D721Med (cell line): ENCODE data around the gene SNRNP40.

ENCODE experiments used
- DNase-seq: peaks from one replicate; pipeline ENCODE4 v3.0.0; 2011; ENCODE audit warnings: low spot score; ENCODE audit not compliant: insufficient read length
- FAIRE-seq: peaks from 2 replicates; lab custom pipeline; 2011; peaks lifted over from hg19 to GRCh38; lab: Jason Lieb, UNC
- TF ChIP-seq, protein P1 (sequence below): IDR thresholded peaks from 2 replicates; pipeline ENCODE4 v1.5.1; 2012; ENCODE audit warnings: mild to moderate bottlenecking, control low read depth; ENCODE audit not compliant: insufficient read depth; ENCODE audit errors: missing control alignments

Gene SNRNP40

DNA sequence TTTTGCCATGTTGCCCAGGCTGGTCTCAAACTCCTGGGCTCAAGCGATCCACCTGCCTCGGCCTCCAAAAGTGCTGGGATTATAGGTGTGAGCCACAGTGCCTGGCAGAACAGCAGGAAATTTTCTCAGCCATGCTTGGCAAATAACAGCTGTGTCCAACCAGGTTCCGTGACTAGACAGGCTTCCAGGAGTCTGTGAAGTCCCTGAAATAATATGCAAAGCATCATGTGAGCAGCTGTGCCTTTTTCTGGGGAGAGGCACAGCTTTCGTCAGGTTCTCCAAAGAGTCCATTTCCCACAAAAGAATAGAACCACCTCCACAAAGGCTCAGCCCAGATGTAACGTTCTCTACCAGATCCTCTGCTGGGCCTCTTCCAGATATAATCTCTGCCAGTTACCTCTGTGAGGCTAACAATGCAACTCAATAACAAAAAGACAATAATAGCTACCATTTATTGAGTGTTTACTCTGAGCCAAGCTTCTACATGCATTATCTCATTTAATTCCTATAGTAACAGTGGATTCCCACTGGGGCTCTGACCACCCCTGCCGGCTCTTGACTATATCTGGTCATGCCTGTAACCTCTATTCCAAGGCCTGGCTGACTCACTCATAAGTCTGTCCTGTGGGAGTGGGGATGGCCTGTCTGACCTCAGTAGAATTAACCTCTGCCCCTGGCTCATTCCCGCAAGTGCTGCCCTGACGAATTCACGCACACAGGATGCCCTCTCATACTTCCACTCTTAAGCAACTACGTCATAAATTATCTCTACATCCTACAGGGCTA, 52.9 kb downstream of the SNRNP40 start:
- TF ChIP-seq, protein P1, sequence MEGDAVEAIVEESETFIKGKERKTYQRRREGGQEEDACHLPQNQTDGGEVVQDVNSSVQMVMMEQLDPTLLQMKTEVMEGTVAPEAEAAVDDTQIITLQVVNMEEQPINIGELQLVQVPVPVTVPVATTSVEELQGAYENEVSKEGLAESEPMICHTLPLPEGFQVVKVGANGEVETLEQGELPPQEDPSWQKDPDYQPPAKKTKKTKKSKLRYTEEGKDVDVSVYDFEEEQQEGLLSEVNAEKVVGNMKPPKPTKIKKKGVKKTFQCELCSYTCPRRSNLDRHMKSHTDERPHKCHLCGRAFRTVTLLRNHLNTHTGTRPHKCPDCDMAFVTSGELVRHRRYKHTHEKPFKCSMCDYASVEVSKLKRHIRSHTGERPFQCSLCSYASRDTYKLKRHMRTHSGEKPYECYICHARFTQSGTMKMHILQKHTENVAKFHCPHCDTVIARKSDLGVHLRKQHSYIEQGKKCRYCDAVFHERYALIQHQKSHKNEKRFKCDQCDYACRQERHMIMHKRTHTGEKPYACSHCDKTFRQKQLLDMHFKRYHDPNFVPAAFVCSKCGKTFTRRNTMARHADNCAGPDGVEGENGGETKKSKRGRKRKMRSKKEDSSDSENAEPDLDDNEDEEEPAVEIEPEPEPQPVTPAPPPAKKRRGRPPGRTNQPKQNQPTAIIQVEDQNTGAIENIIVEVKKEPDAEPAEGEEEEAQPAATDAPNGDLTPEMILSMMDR = no peak
- FAIRE-seq (no peak), DNase-seq (no peak)

DNA sequence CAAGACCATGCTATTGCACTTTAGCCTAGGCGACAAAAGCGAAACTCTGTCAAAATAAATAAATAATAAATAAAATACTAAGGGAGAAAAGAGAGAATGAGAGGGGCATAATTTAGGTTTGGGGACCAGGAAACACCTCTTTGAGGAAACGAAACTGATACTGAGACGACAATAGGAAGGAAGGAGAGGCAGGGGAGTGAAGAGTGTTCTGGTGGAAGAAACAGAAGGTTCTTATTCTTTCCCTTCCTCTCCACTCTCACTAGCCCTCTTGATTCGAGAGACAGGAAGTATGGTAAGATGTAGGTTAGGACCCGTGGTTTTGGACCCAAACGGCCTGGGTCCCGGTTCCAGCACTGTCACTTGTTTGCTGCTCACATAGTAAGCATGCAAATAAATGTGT, 55.3 kb downstream of the SNRNP40 start:
- DNase-seq = no peak
- TF ChIP-seq, protein P1 = no peak
- no peak for FAIRE-seq

DNA sequence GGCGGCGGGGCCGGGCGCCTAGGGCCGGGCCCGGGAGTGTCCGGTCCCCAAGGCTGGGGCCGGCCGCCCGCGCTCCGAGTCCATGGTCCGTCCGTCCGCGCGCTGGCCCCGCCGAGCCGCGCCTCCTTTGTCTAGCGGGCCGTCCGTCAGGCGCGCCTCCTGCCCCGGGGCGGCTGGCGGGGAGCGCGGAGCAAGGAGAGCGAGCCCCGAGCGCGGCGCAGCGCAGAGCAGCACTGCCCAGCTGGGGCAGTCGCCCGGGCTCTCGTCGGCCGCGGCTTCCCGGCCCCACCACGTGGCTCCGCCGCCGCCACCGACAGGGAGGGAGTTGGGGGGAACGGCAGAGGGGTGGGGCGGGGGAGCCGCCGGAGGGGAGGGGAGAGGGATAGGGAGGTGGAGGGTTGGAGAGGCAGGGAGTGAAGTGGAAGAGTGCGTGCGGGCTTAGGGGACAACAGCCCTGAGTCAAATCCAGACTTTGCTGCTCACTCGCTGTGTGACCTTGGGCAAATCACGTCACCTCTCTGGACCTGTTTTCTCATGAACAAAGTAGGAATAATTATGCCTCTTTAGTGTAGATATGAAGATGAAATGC, 56.8 kb downstream of the SNRNP40 start, which contains the start of gene NKAIN1:
TSS of gene NKAIN1 (minus strand) at position 235 of the 589 bp plus-strand sequence. CDS start 340 bp downstream, outside the sequence.
- TF ChIP-seq, protein P1 = no peak
- DNase-seq (no peak), FAIRE-seq (no peak)

DNA sequence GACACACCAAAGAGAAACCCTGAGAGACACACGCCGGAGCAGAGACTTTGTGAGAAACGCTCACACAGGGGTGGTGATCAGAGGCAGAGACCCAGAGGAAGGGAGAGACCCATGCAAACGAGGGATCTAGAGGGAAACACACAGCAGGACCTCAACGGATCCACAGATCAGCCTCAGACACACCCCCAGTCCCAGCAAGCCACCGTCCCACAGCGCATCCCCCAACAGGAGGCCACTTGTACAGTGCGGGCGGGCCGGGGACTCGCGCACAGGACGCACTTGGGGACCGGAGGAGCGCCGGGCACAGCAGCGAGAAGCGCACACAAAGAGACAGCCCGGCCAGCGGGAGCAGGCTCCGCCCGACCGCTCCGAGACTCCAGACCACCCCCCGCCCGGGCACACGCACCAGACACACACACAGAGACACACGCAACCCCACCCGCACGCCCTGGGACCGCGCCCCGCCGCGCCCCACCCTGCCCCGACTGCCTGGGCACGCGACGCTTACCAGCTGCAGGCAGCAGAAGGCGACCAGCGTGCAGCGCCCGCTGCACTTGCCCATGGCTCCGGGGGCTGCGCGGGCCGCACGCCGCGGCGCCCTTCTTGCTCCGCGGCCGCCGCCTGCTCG, 57.5 kb downstream of the SNRNP40 start:
- TF ChIP-seq, protein P1 = no peak
- FAIRE-seq (no peak), DNase-seq (no peak)

DNA sequence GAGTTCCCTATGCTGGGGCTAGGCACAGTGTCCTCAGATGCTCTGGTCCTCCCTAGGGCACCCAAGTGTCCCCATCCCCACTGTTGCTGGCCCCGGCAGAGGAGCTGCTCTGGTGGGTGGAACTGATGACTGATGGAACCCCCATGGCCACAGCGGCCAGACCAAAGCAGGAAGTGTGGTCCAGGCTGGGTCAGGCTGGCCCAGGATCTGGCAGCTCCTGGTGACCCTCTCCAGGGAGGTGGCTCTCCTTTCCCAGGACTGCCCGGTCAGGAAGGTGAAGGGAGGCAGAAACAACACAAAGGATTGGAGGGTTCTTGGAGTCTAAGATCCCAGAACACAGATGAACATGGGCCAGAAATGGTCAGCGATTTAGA, 58.0 kb downstream of the SNRNP40 start:
- TF ChIP-seq, protein P1 = no peak
- DNase-seq (no peak), FAIRE-seq (no peak)

DNA sequence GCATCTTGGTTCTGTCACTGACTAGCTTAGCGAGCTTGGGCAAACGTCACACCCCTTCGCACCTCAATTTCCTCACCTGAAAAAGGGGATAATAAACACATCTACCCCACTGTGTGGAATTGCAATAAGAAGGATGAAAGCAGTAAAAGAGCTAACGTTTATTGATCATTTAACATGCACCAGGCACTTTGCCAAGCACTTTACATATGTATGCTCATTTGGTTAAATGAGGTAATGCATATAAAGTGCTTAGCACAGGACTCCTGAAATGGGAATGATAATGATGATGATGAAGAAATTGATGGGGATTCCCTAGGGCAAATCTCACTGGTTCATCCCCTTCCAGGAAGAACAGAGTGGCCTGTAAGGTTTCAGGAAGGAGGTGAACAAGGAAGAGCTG, 61.7 kb downstream of the SNRNP40 start:
- FAIRE-seq = no peak
- TF ChIP-seq, protein P1 = no peak
- DNase-seq = no peak

DNA sequence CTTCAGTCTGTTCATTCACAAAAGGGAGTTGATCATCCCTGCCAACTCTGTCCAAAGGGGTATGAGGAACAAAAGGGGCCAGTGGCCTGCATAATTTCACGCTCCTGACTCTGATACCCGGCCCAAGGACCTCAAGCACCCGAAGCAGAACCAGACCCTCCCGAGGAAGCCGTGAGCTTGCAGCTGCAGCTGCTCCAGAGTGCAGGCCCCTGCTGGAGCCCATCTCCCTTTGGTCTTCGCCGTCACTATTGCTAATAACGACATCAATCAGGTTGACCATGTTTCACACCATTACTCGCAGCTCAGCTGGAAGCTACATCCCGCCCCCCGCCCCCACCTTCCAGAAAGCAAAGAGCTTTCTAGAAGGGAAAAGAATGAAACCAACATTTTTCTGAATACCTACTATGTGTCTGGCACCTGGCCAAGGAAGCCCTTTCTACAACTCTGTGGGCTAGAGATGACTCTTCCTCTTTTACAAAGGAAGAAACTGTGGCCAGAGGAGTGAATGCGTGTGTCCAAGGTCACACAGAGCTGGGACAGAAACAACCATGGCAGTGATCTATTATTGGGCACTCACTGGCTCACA, 62.4 kb downstream of the SNRNP40 start:
- FAIRE-seq = no peak
- TF ChIP-seq, protein P1 = no peak

More for the DNA sequence above, 62.4 kb downstream of the SNRNP40 start:
- no peak for DNase-seq
